Right lobe of liver (tissue), 6 donors: ENCODE data around the gene NUDT22. TPM values are rescaled to one million over a fixed set of nuclear protein-coding genes. Genes with fewer than 3 reads are reported as not detected.

ENCODE experiments used
- ATAC-seq, 4 donors: fragments of 200-7000 bp; cut with Tn5 transposase; one replicate each; pipeline ENCODE4 v1.9.1; 2020; ENCODE audit warnings: mild to moderate bottlenecking in 4 of 4, moderate library complexity in 4 of 4
- DNase-seq, 3 donors: peaks; one replicate each; pipeline ENCODE4 v3.0.0-alpha.2; 2020
- H3K27ac ChIP-seq, 3 donors: fragments of 200-600 bp; one replicate each; pipeline ENCODE4 v1.8.0; 2022
- H3K27me3 ChIP-seq, 2 donors: fragments of 200-600 bp; one replicate each; pipeline ENCODE4 v1.8.0; 2022
- H3K36me3 ChIP-seq, 4 donors: fragments of 200-600 bp; sonication (generic) in 1 of 4; one replicate each; pipeline versions ENCODE4 v1.5.1 to v1.8.0; 2017 to 2022; ENCODE audit warnings: control low read depth in 1 of 4
- H3K4me1 ChIP-seq, 4 donors: fragments of 200-600 bp; sonication (generic) in 1 of 4; one replicate each; pipeline versions ENCODE4 v1.5.1 to v1.8.0; 2017 to 2022; ENCODE audit warnings: control low read depth in 1 of 4
- H3K4me3 ChIP-seq, 3 donors: fragments of 200-600 bp; one replicate each; pipeline ENCODE4 v1.8.0; 2022
- H3K9me3 ChIP-seq, 4 donors: fragments of 200-600 bp; sonication (generic) in 1 of 4; one replicate each; pipeline versions ENCODE4 v1.5.1 to v1.8.0; 2017 to 2022; ENCODE audit warnings: control low read depth in 1 of 4
- CTCF ChIP-seq, 4 donors: fragments of 200-600 bp in 3 of 4; fragments of 450-650 bp in 1 of 4; IDR thresholded peaks; one replicate each; pipeline versions ENCODE4 v1.5.1 to v1.8.0; 2016 to 2022; ENCODE audit warnings: antibody characterized with exemption in 4 of 4, mild to moderate bottlenecking in 2 of 4
- POLR2A ChIP-seq: fragments of 450-650 bp; IDR thresholded peaks from one replicate; pipeline ENCODE4 v1.6.1; 2017; ENCODE audit warnings: antibody characterized with exemption, mild to moderate bottlenecking
- WGBS: methylation state at CpG from one replicate; pipeline ENCODE4 v1.1.6; 2018; ENCODE audit warnings: low coverage, low lambda C conversion rate; ENCODE audit not compliant: insufficient coverage; ENCODE audit errors: missing lambda C conversion rate; 5-methylcytosine and 5-hydroxymethylcytosine counted together
- intact Hi-C, 2 donors: fragments of 100-400 bp; cut with DNase I; formaldehyde crosslinking; loops; one replicate each; pipeline versions ENCODE4 v1.11.2 to v1.14.1; 2022
- total RNA-seq, 6 experiments: library from RNA; depleted of rRNA in 2 of 6; stranded (reverse); fragments of >200 nt in 2 of 6; fragmentation: NEBNext Ultra II Directional in 3 of 6; extraction: Animal tissue kit (Norgen Biotek cat#: 25700) in 3 of 6; gene quantifications; one replicate each; pipeline versions ENCODE4 v1.1.0 to v1.2.4, GENCODE V29; 2016 to 2023
- donor health status: DM: no; HTN: yes; CAD: no.
- donor health status: DM: no; HTN: no; CAD: no.
- donor health status: DM: no; HTN: no; CAD: no.
- donor health status: DM: no; HTN: yes; CAD: no.
- donor health status: DM: no; HTN: yes; CAD: no.

NUDT22 gene
- total RNA-seq, 6 experiments from 2014 or later: 23.2 to 46.7 (median 32.1) TPM

DNA sequence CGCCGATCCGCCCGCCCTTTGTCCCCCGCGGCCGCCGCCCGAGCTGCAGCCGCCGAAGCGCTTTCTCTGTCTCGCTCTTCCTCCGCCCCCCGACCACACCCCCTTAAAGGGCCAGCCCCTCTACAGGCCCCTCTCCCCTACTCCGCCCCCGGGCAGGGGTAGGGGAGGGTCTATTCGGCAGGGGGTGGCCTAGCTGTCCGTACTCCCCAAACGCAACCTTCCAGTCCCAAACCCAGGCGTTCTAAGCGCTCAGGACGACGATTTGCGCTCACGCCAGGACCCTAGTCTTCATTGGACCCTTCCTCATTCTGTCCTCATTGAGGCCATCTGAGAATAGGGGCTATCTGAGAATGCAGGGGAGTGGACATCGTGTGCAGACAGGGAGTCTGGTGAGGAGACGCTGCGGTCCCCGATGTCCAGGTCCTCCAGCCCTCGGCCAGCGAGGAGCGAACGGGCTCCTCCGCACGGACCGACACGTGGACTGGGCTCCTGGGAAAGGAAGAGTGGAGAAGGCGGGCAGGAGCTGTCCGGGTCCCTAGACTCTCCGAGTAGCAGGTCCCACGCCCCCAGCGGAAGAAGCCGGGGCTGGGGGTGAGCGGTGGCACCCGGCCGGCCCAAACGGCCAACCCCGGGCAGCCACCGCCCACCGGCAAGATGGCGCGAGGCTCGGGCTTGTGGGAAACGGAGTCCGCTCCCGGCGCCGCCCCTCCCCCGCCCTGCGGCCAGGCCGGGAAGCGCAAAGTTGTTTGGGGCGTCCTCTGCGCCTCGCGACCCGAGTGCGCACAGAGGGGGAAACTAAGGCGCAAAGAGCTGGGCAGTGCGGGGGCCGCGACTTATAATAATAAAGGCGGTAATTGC lies 21.0 kb downstream of the NUDT22 start, which contains the start of gene PPP1R14B:
PPP1R14B (minus strand) TSS at position 73 of the 858 bp plus-strand sequence. CDS start 270 bp downstream, outside the sequence.
- 0% methylated on average over 4 of the region's 74 CpGs for WGBS
- ATAC-seq (peak; percentile 58 to 73 (median 70)), DNase-seq (peak; percentile 91 to 93 (median 92))
- Histone ChIP-seq H3K4me3 (peak within 1 kb of the TSS; percentile 74 to 76 (median 75)), H3K36me3 (peaks cover 0 to 5% (median 2%) of the 10 kb centered on the region in 4 donors), H3K4me1 (peaks cover 0 to 33% (median 16%) of the 10 kb centered on the region in 4 donors), H3K27me3 (no peaks in the 10 kb centered on the region), H3K27ac (peak within 1 kb of the TSS; percentile 46 to 80 (median 48)), H3K9me3 (no peaks in the 10 kb centered on the region)
- TF ChIP-seq POLR2A (peak; percentile 21), CTCF (IDR thresholded peaks at IDR 0.05) (peak in 3 of 4 donors; percentile 15 to 25 (median 19))
- intact Hi-C loops: no loop called here

GRCh38 chr11:64247729-64248531 lies 21.9 kb downstream of the NUDT22 start:
- H3K9me3 ChIP-seq: no peaks in the 10 kb centered on the region
- H3K4me1 ChIP-seq: peaks cover 0 to 27% (median 12%) of the 10 kb centered on the region in 4 donors
- H3K27me3 ChIP-seq: no peaks in the 10 kb centered on the region
- TF ChIP-seq CTCF (IDR thresholded peaks at IDR 0.05) (no peak), POLR2A (no peak)
- ATAC-seq (peak in 2 of 4 donors; percentile 0 to 1), DNase-seq (no peak)
- peak overlapping the region; percentile 61 to 76 (median 69) for H3K4me3 ChIP-seq
- 35% methylated on average over 17 of the region's 31 CpGs for WGBS
- peak overlapping the region; percentile 46 to 80 (median 48) for H3K27ac ChIP-seq
- intact Hi-C loops: no loop called here
- peaks cover 0 to 5% (median 2%) of the 10 kb centered on the region in 4 donors for H3K36me3 ChIP-seq

DNA sequence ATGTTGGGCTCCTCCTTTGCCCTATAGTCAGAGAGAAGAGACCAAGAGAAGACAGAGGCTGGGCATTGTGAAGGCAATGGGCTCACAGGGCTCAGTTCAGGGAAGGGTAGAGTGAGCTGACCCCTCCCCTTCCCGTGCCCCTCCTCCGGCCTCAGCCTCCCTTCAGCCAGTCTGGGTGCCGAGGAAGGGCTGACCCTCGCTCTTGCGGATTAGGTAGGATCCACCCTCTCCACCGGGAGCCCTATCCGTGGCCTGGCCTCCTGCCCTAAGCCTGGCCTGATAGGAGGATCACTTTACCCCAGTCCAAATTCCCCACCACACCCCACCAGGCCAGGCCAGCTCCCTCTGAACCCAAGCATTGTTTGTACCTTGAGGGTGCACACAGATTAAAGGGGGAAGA lies 22.5 kb downstream of the NUDT22 start:
- ATAC-seq: no peak
- no peak for DNase-seq
- TF ChIP-seq CTCF (IDR thresholded peaks at IDR 0.05): no peak
- TF ChIP-seq POLR2A: no peak
- H3K27me3 ChIP-seq: no peaks in the 10 kb centered on the region
- peaks cover 0 to 27% (median 12%) of the 10 kb centered on the region in 4 donors for H3K4me1 ChIP-seq
- H3K4me3 ChIP-seq: no peak overlapping the region
- intact Hi-C loops: no loop called here
- WGBS: 73% methylated on average over 3 of the region's 7 CpGs
- no peak overlapping the region for H3K27ac ChIP-seq
- no peaks in the 10 kb centered on the region for H3K9me3 ChIP-seq
- peaks cover 0 to 4% (median 2%) of the 10 kb centered on the region in 4 donors for H3K36me3 ChIP-seq

- Histone ChIP-seq H3K4me1 (peaks cover 0 to 27% (median 12%) of the 10 kb centered on the region in 4 donors), H3K9me3 (no peaks in the 10 kb centered on the region), H3K27me3 (no peaks in the 10 kb centered on the region), H3K36me3 (no peaks in the 10 kb centered on the region), H3K27ac (no peak overlapping the region), H3K4me3 (no peak overlapping the region)
- no peak for ATAC-seq
- 60% methylated on average over 1 of the region's 4 CpGs for WGBS
- no peak for TF ChIP-seq CTCF (IDR thresholded peaks at IDR 0.05)
- intact Hi-C loops: no loop called here
- DNase-seq: no peak
Observed at GRCh38 chr11:64249038-64249437, 23.0 kb downstream of the NUDT22 start.
